HepG2 (cell line): ENCODE results near the gene KHNYN. TPM values are rescaled to one million over a fixed set of nuclear protein-coding genes. Genes with fewer than 3 reads are reported as not detected.

ENCODE experiments used
- AGO2 ChIP-seq: fragments of 200-400 bp; formaldehyde crosslinking; optimal IDR thresholded peaks from 2 replicates; pipeline ENCODE3; 2017; ENCODE audit warnings: mild to moderate bottlenecking, low read depth, low read length, moderate library complexity
- CBX2 ChIP-seq, 2 experiments: fragments of 200-600 bp in 1 of 2; sonication (generic); formaldehyde crosslinking in 1 of 2; IDR thresholded peaks; 2 replicates each; pipeline versions ENCODE4 v1.7.0 to v1.8.1; 2018 to 2022; ENCODE audit warnings: low read depth in 2 of 2, low read length in 1 of 2, mild to moderate bottlenecking in 1 of 2, missing genetic modification reagents in 1 of 2
- CCAR2 ChIP-seq: fragments of 200-400 bp; formaldehyde crosslinking; optimal IDR thresholded peaks from 2 replicates; pipeline ENCODE3; 2018; ENCODE audit warnings: low read depth, mild to moderate bottlenecking, low read length, moderate library complexity
- CENPBD1 ChIP-seq: sonication (generic); formaldehyde crosslinking; IDR thresholded peaks from 2 replicates; pipeline ENCODE4 v1.8.0; 2022; ENCODE audit warnings: missing genetic modification reagents, low read depth, mild to moderate bottlenecking, borderline replicate concordance
- ELF4 ChIP-seq: sonication (generic); formaldehyde crosslinking; IDR thresholded peaks from 2 replicates; pipeline ENCODE4 v1.5.0; 2020; ENCODE audit warnings: missing genetic modification reagents, mild to moderate bottlenecking, moderate library complexity, borderline replicate concordance
- HDAC1 ChIP-seq: sonication (generic); formaldehyde crosslinking; IDR thresholded peaks from 2 replicates; pipeline ENCODE4 v1.5.1; 2020; ENCODE audit warnings: mild to moderate bottlenecking, missing genetic modification reagents
- HNRNPUL1 ChIP-seq: fragments of 200-400 bp; formaldehyde crosslinking; IDR thresholded peaks from 2 replicates; pipeline ENCODE4 v1.6.1; 2017; ENCODE audit warnings: low read depth, mild to moderate bottlenecking, low read length, moderate library complexity
- KDM1A ChIP-seq: IDR thresholded peaks from 2 replicates; pipeline ENCODE4 v1.6.1; 2016; ENCODE audit warnings: missing compliant biosample characterization
- KDM5B ChIP-seq: sonication (generic); formaldehyde crosslinking; IDR thresholded peaks from 2 replicates; pipeline ENCODE4 v1.4.0; 2020; ENCODE audit warnings: missing genetic modification reagents, mild to moderate bottlenecking, borderline replicate concordance
- MXI1 ChIP-seq: IDR thresholded peaks from 3 replicates; pipeline ENCODE4 v1.6.1; 2012; ENCODE audit warnings: low read depth, low read length, inconsistent platforms, borderline replicate concordance
- NCOA2 ChIP-seq: sonication (generic); formaldehyde crosslinking; IDR thresholded peaks from 2 replicates; pipeline ENCODE4 v1.8.0; 2022; ENCODE audit warnings: inconsistent platforms
- NFYC ChIP-seq: IDR thresholded peaks from 2 replicates; pipeline ENCODE4 v1.6.1; 2016; ENCODE audit warnings: missing genetic modification reagents, missing compliant biosample characterization
- NRL ChIP-seq: sonication (generic); formaldehyde crosslinking; IDR thresholded peaks from 2 replicates; pipeline ENCODE4 v1.5.0; 2020; ENCODE audit warnings: missing genetic modification reagents, mild to moderate bottlenecking, moderate library complexity, borderline replicate concordance
- PTBP1 ChIP-seq: fragments of 200-400 bp; formaldehyde crosslinking; IDR thresholded peaks from 2 replicates; pipeline ENCODE4 v1.6.1; 2018; ENCODE audit warnings: low read length, low read depth; ENCODE audit not compliant: poor library complexity, severe bottlenecking
- SOX13 ChIP-seq, 3 experiments: fragments of 450-650 bp in 1 of 3; sonication (generic) in 1 of 3; formaldehyde crosslinking in 1 of 3; IDR thresholded peaks in 2 of 3; conservative IDR thresholded peaks in 1 of 3; 2 replicates each; pipeline versions ENCODE4 v1.5.0 to v1.6.1; 2016 to 2020; ENCODE audit warnings: antibody characterized with exemption in 1 of 3, mild to moderate bottlenecking in 1 of 3, missing compliant biosample characterization in 1 of 3, missing genetic modification reagents in 1 of 3, moderate library complexity in 1 of 3
- SSRP1 ChIP-seq: IDR thresholded peaks from 2 replicates; pipeline ENCODE4 v1.6.1; 2016; ENCODE audit warnings: control low read depth
- TFE3 ChIP-seq: IDR thresholded peaks from 2 replicates; pipeline ENCODE4 v1.6.1; 2016
- THAP9 ChIP-seq: sonication (generic); formaldehyde crosslinking; IDR thresholded peaks from 2 replicates; pipeline ENCODE4; 2020; ENCODE audit warnings: missing genetic modification reagents, mild to moderate bottlenecking, borderline replicate concordance
- ZBTB2 ChIP-seq: sonication (generic); formaldehyde crosslinking; IDR thresholded peaks from 2 replicates; pipeline ENCODE4 v1.8.0; 2022; ENCODE audit warnings: low read depth, missing genetic modification reagents
- ZNF343 ChIP-seq: sonication (generic); formaldehyde crosslinking; IDR thresholded peaks from 2 replicates; pipeline ENCODE4 v1.4.0; 2020; ENCODE audit warnings: mild to moderate bottlenecking, missing genetic modification reagents
- ZNF446 ChIP-seq: sonication (generic); formaldehyde crosslinking; IDR thresholded peaks from 2 replicates; pipeline ENCODE4 v1.5.0; 2020; ENCODE audit warnings: mild to moderate bottlenecking, missing genetic modification reagents
- ZNF7 ChIP-seq: IDR thresholded peaks from 2 replicates; pipeline ENCODE4 v1.6.1; 2016; ENCODE audit warnings: missing biosample characterization, missing genetic modification reagents
- ZNF746 ChIP-seq: sonication (generic); formaldehyde crosslinking; IDR thresholded peaks from 2 replicates; pipeline ENCODE4 v1.8.0; 2022; ENCODE audit warnings: mild to moderate bottlenecking, missing genetic modification reagents
- ZNF883 ChIP-seq: sonication (generic); formaldehyde crosslinking; IDR thresholded peaks from 2 replicates; pipeline ENCODE4 v1.5.1; 2020; ENCODE audit warnings: mild to moderate bottlenecking, missing genetic modification reagents; ENCODE audit errors: not compliant biosample characterization
- polyA plus RNA-seq, 8 experiments: library from polyadenylated mRNA; depleted of rRNA in 3 of 8; stranded (reverse) in 7 of 8; unstranded in 1 of 8; fragments of >200 nt; fragmentation: Illumina TruSeq in 4 of 8; extraction: Trizol in 4 of 8; gene quantifications; 2 replicates each; pipeline versions ENCODE4 v1.2.1 to v1.2.3, GENCODE V29; 2011 to 2016; ENCODE audit warnings: low read depth in 4 of 8, missing spikeins in 1 of 8, mixed read lengths in 1 of 8; ENCODE audit not compliant: insufficient read depth in 1 of 8
- total RNA-seq, 5 experiments: library from RNA; depleted of rRNA; stranded (reverse); fragments of >200 nt; fragmentation: Illumina TruSeq; extraction: Trizol; gene quantifications; 2 replicates each; pipeline ENCODE4 v1.2.3, GENCODE V29; 2016; ENCODE audit warnings: low read depth in 1 of 5

KHNYN gene
- total and polyA plus RNA-seq, 2 of the 13 experiments (the other 11 are each of a cell fraction or from before 2014, with no cell fraction given), result 52.8 to 75.7 TPM

GRCh38 chr14:24397639-24398292 is 32.0 kb upstream of the KHNYN start (continued):
- no peak for TF ChIP-seq ZBTB2
- no peak for TF ChIP-seq THAP9 (CRISPR knock-in tag)
- no peak for TF ChIP-seq NFYC
- TF ChIP-seq ZNF446, result peak; percentile 57; the same call in 1 of the 2 replicates
- no peak for TF ChIP-seq NCOA2
- no peak for TF ChIP-seq HNRNPUL1
- no peak for TF ChIP-seq SOX13 (IDR thresholded peaks at IDR 0.05)
- TF ChIP-seq SOX13 (CRISPR knock-in tag; conservative IDR thresholded peaks at IDR 0.05 in 1 of 2, IDR thresholded peaks at IDR 0.05 in 1 of 2), result no peak
- TF ChIP-seq CENPBD1 (CRISPR knock-in tag), result no peak
- TF ChIP-seq NRL, result 0 out of 2 replicates have a peak, but pooled peaks have one; percentile 26
- no peak for TF ChIP-seq TFE3 (CRISPR knock-in tag)
- no peak for TF ChIP-seq ZNF343 (CRISPR knock-in tag)
- no peak for TF ChIP-seq CCAR2
- TF ChIP-seq ZNF883 (CRISPR knock-in tag), result peak; percentile 64
- no peak for TF ChIP-seq CBX2 (IDR thresholded peaks at IDR 0.05; ENCODE audit: low read depth, low read length)
- TF ChIP-seq CBX2 (CRISPR knock-in tag; IDR thresholded peaks at IDR 0.05; ENCODE audit: low read depth), result no peak
- TF ChIP-seq MXI1, result no peak
- TF ChIP-seq ZNF746 (CRISPR knock-in tag), result no peak
- TF ChIP-seq AGO2, result no peak
- TF ChIP-seq KDM1A, result no peak
- 0 out of 2 replicates have a peak, but pooled peaks have one; percentile 33 for TF ChIP-seq KDM5B
- TF ChIP-seq HDAC1 (CRISPR knock-in tag), result no peak
- no peak for TF ChIP-seq PTBP1
- TF ChIP-seq ELF4 (CRISPR knock-in tag), result no peak
- no peak for TF ChIP-seq ZNF7 (CRISPR knock-in tag)
- TF ChIP-seq SSRP1 (CRISPR knock-in tag), result no peak
